ENCODE results near the gene CACNA2D2.

DNA sequence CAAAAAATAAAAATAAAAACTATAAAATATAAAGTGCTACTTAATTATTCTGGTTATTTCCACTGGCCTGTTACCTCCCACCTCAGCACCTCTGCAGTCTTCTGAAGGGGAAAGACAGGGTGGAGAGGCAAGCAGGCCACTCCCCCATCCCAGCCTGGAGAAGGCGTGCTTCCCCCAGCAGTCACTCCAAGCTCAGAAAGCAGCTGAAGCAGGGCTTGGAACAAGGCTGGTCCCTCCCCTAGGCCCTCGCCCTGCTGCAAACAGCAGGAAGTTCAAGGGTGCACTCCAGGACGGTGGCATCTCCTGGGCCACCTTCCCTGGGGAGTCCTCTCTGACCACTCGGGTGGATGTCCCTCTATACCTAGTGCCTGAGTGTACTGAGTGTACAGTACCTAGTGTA lies 21.4 kb downstream of the CACNA2D2 start:
- no peak for TF ChIP-seq POLR2A (IDR thresholded peaks at IDR 0.05)
- TF ChIP-seq, protein P1, sequence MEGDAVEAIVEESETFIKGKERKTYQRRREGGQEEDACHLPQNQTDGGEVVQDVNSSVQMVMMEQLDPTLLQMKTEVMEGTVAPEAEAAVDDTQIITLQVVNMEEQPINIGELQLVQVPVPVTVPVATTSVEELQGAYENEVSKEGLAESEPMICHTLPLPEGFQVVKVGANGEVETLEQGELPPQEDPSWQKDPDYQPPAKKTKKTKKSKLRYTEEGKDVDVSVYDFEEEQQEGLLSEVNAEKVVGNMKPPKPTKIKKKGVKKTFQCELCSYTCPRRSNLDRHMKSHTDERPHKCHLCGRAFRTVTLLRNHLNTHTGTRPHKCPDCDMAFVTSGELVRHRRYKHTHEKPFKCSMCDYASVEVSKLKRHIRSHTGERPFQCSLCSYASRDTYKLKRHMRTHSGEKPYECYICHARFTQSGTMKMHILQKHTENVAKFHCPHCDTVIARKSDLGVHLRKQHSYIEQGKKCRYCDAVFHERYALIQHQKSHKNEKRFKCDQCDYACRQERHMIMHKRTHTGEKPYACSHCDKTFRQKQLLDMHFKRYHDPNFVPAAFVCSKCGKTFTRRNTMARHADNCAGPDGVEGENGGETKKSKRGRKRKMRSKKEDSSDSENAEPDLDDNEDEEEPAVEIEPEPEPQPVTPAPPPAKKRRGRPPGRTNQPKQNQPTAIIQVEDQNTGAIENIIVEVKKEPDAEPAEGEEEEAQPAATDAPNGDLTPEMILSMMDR (IDR thresholded peaks at IDR 0.05), result no peak

All from heart left ventricle (tissue), 13 donors.